HepG2 (cell line): ENCODE measurements around the gene HMGN4. TPM values are rescaled to one million over a fixed set of nuclear protein-coding genes. Genes with fewer than 3 reads are reported as not detected.
A peak's percentile ranks its signal among the peaks of the same experiment; 100 is the strongest.

Experiments used
- EEA1 ChIP-seq: sonication (generic); formaldehyde crosslinking; IDR thresholded peaks from 2 replicates; pipeline ENCODE4 v1.5.1; 2020; ENCODE audit warnings: mild to moderate bottlenecking, missing genetic modification reagents, borderline replicate concordance
- NPAS2 ChIP-seq: sonication (generic); formaldehyde crosslinking; IDR thresholded peaks from 2 replicates; pipeline ENCODE4 v1.8.0; 2022; ENCODE audit warnings: mild to moderate bottlenecking, missing genetic modification reagents, borderline replicate concordance
- PAF1 ChIP-seq: IDR thresholded peaks from 2 replicates; pipeline ENCODE4 v1.6.1; 2016; ENCODE audit warnings: missing genetic modification reagents, missing compliant biosample characterization
- POLR2A ChIP-seq, 2 experiments: IDR thresholded peaks; 2 replicates each; pipeline ENCODE4 v1.6.1; 2011; ENCODE audit warnings: low read depth in 2 of 2, low read length in 2 of 2, mild to moderate bottlenecking in 1 of 2, moderate library complexity in 1 of 2; ENCODE audit not compliant: insufficient read depth in 1 of 2
- RFXANK ChIP-seq: IDR thresholded peaks from 2 replicates; pipeline ENCODE4 v1.6.1; 2016
- SAP130 ChIP-seq: IDR thresholded peaks from 2 replicates; pipeline ENCODE4 v1.6.1; 2016; ENCODE audit warnings: low read depth
- SMYD3 ChIP-seq: sonication (generic); formaldehyde crosslinking; IDR thresholded peaks from 2 replicates; pipeline ENCODE4 v1.8.1; 2023; ENCODE audit warnings: mild to moderate bottlenecking, missing genetic modification reagents
- TFAP4 ChIP-seq: sonication (generic); IDR thresholded peaks from 2 replicates; pipeline ENCODE4 v1.6.1; 2016; ENCODE audit warnings: low read depth, borderline replicate concordance
- USF2 ChIP-seq, 2 experiments: sonication (generic) in 1 of 2; formaldehyde crosslinking in 1 of 2; IDR thresholded peaks; 2 replicates each; pipeline versions ENCODE4 v1.5.1 to v1.6.1; 2011 to 2020; ENCODE audit warnings: borderline replicate concordance in 1 of 2, low read depth in 1 of 2, low read length in 1 of 2, mild to moderate bottlenecking in 1 of 2, missing genetic modification reagents in 1 of 2, moderate library complexity in 1 of 2
- ZBTB38 ChIP-seq: sonication (generic); formaldehyde crosslinking; IDR thresholded peaks from 2 replicates; pipeline ENCODE4 v1.5.1; 2020; ENCODE audit warnings: mild to moderate bottlenecking, missing genetic modification reagents
- ZBTB43 ChIP-seq: sonication (generic); formaldehyde crosslinking; conservative IDR thresholded peaks from 2 replicates; pipeline ENCODE4 v1.4.0; 2020; ENCODE audit warnings: missing genetic modification reagents
- ZNF326 ChIP-seq: sonication (generic); formaldehyde crosslinking; IDR thresholded peaks from 2 replicates; pipeline ENCODE4 v1.4.0; 2020; ENCODE audit warnings: missing genetic modification reagents, borderline replicate concordance
- ZNF431 ChIP-seq: sonication (generic); formaldehyde crosslinking; IDR thresholded peaks from 2 replicates; pipeline ENCODE4 v1.9.0; 2022; ENCODE audit warnings: missing genetic modification reagents, low read depth, mild to moderate bottlenecking, borderline replicate concordance
- ZNF543 ChIP-seq: sonication (generic); formaldehyde crosslinking; IDR thresholded peaks from 2 replicates; pipeline ENCODE4 v1.4.0; 2020; ENCODE audit warnings: mild to moderate bottlenecking, missing genetic modification reagents
- ZNF570 ChIP-seq: sonication (generic); formaldehyde crosslinking; IDR thresholded peaks from 2 replicates; pipeline ENCODE4 v1.4.0; 2020; ENCODE audit warnings: mild to moderate bottlenecking, missing genetic modification reagents, borderline replicate concordance
- ZNF597 ChIP-seq: sonication (generic); formaldehyde crosslinking; IDR thresholded peaks from 2 replicates; pipeline ENCODE4 v1.5.0; 2020; ENCODE audit warnings: missing genetic modification reagents
- polyA plus RNA-seq, 8 experiments: library from polyadenylated mRNA; depleted of rRNA in 3 of 8; stranded (reverse) in 7 of 8; unstranded in 1 of 8; fragments of >200 nt; fragmentation: Illumina TruSeq in 4 of 8; extraction: Trizol in 4 of 8; gene quantifications; 2 replicates each; pipeline versions ENCODE4 v1.2.1 to v1.2.3, GENCODE V29; 2011 to 2016; ENCODE audit warnings: low read depth in 4 of 8, missing spikeins in 1 of 8, mixed read lengths in 1 of 8; ENCODE audit not compliant: insufficient read depth in 1 of 8
- total RNA-seq, 5 experiments: library from RNA; depleted of rRNA; stranded (reverse); fragments of >200 nt; fragmentation: Illumina TruSeq; extraction: Trizol; gene quantifications; 2 replicates each; pipeline ENCODE4 v1.2.3, GENCODE V29; 2016; ENCODE audit warnings: low read depth in 1 of 5
- TF ChIP-seq, protein P1 (sequence below): sonication (generic); formaldehyde crosslinking; conservative IDR thresholded peaks from 2 replicates; pipeline ENCODE4 v1.4.0; 2020; ENCODE audit warnings: mild to moderate bottlenecking, missing genetic modification reagents, moderate library complexity

The HMGN4 gene
- total and polyA plus RNA-seq, 2 of the 13 experiments (the other 11 are each of a cell fraction or from before 2014, with no cell fraction given), result 39.9 to 52.1 TPM

DNA sequence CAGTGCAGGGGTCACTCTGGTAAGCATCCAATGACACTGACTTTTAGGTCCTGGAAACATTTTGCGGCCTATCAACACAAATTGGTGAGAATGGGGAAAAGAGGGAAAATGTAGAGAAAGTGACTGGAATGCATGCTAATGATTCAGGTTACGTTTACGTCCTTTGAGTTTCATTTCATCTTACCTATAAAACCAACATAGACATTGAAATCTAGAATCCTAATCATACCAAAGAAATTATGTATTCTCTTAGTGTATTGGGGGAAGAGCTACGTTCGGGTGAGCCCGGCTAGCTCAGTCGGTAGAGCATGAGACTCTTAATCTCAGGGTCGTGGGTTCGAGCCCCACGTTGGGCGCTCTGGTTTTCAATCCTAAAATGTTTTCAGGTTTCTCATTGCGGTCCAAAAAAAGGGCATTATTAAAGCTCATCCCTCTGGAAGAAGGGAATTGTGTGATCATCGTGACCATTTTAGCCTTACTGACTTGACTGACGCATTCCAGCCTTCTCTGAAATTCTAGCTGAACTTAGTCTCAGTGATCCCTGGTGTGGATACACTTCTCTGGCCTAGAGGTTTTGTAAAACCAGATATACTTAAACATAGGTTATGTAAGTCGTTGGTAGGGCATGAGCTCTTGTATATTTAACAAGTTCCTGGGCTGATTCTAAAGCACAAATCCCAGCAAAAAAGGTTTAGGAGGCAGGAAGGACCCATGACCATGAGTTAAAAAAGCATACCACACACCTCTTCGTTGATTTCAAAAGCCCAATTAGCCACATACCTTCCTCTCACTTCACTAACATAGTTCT lies 18.3 kb downstream of the HMGN4 start (continued):
- 0 out of 2 replicates have a peak, but pooled peaks have one; percentile 70 for TF ChIP-seq ZBTB43 (CRISPR knock-in tag)
- TF ChIP-seq EEA1 (CRISPR knock-in tag), result no peak
- TF ChIP-seq PAF1 (CRISPR knock-in tag), result no peak
- TF ChIP-seq, protein P1, sequence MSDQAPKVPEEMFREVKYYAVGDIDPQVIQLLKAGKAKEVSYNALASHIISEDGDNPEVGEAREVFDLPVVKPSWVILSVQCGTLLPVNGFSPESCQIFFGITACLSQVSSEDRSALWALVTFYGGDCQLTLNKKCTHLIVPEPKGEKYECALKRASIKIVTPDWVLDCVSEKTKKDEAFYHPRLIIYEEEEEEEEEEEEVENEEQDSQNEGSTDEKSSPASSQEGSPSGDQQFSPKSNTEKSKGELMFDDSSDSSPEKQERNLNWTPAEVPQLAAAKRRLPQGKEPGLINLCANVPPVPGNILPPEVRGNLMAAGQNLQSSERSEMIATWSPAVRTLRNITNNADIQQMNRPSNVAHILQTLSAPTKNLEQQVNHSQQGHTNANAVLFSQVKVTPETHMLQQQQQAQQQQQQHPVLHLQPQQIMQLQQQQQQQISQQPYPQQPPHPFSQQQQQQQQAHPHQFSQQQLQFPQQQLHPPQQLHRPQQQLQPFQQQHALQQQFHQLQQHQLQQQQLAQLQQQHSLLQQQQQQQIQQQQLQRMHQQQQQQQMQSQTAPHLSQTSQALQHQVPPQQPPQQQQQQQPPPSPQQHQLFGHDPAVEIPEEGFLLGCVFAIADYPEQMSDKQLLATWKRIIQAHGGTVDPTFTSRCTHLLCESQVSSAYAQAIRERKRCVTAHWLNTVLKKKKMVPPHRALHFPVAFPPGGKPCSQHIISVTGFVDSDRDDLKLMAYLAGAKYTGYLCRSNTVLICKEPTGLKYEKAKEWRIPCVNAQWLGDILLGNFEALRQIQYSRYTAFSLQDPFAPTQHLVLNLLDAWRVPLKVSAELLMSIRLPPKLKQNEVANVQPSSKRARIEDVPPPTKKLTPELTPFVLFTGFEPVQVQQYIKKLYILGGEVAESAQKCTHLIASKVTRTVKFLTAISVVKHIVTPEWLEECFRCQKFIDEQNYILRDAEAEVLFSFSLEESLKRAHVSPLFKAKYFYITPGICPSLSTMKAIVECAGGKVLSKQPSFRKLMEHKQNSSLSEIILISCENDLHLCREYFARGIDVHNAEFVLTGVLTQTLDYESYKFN (CRISPR knock-in tag), result 0 out of 2 replicates have a peak, but pooled peaks have one; percentile 23
- no peak; the same call in 1 of the 2 replicates for TF ChIP-seq ZNF431
- TF ChIP-seq POLR2A (IDR thresholded peaks at IDR 0.05; ENCODE audit: insufficient read depth in 1 of 2, low read depth in 2 of 2, low read length in 2 of 2), result no peak
- TF ChIP-seq TFAP4, result no peak
- no peak for TF ChIP-seq ZNF570 (CRISPR knock-in tag)
- no peak; the same call in 1 of the 2 replicates for TF ChIP-seq RFXANK (CRISPR knock-in tag)
- no peak for TF ChIP-seq USF2 (IDR thresholded peaks at IDR 0.05; ENCODE audit: low read depth, low read length)
- no peak for TF ChIP-seq USF2 (CRISPR knock-in tag; IDR thresholded peaks at IDR 0.05; ENCODE audit: borderline replicate concordance)
- no peak for TF ChIP-seq ZNF543 (CRISPR knock-in tag)
- TF ChIP-seq ZNF326 (CRISPR knock-in tag), result no peak
- TF ChIP-seq SMYD3 (CRISPR knock-in tag), result peak; percentile 85; the same call in 1 of the 2 replicates
- TF ChIP-seq ZBTB38 (CRISPR knock-in tag), result 0 out of 2 replicates have a peak, but pooled peaks have one; percentile 57
- TF ChIP-seq ZNF597 (CRISPR knock-in tag), result 0 out of 2 replicates have a peak, but pooled peaks have one; percentile 81
- peak; percentile 81 for TF ChIP-seq SAP130 (CRISPR knock-in tag)
- TF ChIP-seq NPAS2 (CRISPR knock-in tag), result no peak
